Skeletal muscle tissue (tissue), 4 donors: ENCODE results near the gene CCDC92B. TPM values are rescaled to one million over a fixed set of nuclear protein-coding genes. Genes with fewer than 3 reads are reported as not detected.

Experiments
- H3K27ac ChIP-seq: one replicate; pipeline ENCODE4 v1.7.0; 2013; ENCODE audit warnings: mild to moderate bottlenecking, low read depth, low read length, inconsistent platforms
- H3K27me3 ChIP-seq, 3 donors: one replicate each; pipeline ENCODE4 v1.7.0; 2013; ENCODE audit warnings: low read length in 3 of 3; ENCODE audit not compliant: control insufficient read depth in 3 of 3, insufficient read depth in 3 of 3
- H3K36me3 ChIP-seq, 3 donors: one replicate each; pipeline ENCODE4 v1.7.0; 2013; ENCODE audit warnings: low read length in 3 of 3; ENCODE audit not compliant: control insufficient read depth in 3 of 3, insufficient read depth in 3 of 3
- H3K4me1 ChIP-seq, 3 donors: one replicate each; pipeline ENCODE4 v1.7.0; 2013; ENCODE audit warnings: low read length in 3 of 3, mild to moderate bottlenecking in 3 of 3; ENCODE audit not compliant: control insufficient read depth in 3 of 3, insufficient read depth in 3 of 3
- H3K4me3 ChIP-seq, 3 donors: one replicate each; pipeline ENCODE4 v1.7.0; 2013; ENCODE audit warnings: low read length in 3 of 3
- H3K9ac ChIP-seq, 3 donors: one replicate each; pipeline ENCODE4 v1.7.0; 2013; ENCODE audit warnings: low read length in 3 of 3, mild to moderate bottlenecking in 3 of 3, moderate library complexity in 2 of 3, low read depth in 1 of 3
- H3K9me3 ChIP-seq, 3 donors: one replicate each; pipeline ENCODE4 v1.7.0; 2013; ENCODE audit warnings: low read length in 3 of 3; ENCODE audit not compliant: control insufficient read depth in 3 of 3
- total RNA-seq: library from RNA; depleted of rRNA; stranded (reverse); fragments of >200 nt; gene quantifications from one replicate; pipeline ENCODE4 v1.2.3, GENCODE V29; 2014
- donor health status: Osteomylitis.

Gene CCDC92B
- total RNA-seq, 1 donor from 2014 or later = not detected

GRCh38 chr17:2712300-2713043, 37.0 kb downstream of the CCDC92B start:
- Histone ChIP-seq H3K27me3 (no peaks in the 10 kb centered on the region), H3K9ac (peak overlapping the region; percentile 93), H3K27ac (peak overlapping the region; percentile 94), H3K9me3 (no peaks in the 10 kb centered on the region), H3K4me3 (peak overlapping the region; percentile 90 to 93 (median 92)), H3K36me3 (peaks cover 0 to 5% (median 2%) of the 10 kb centered on the region in 3 donors), H3K4me1 (peaks cover 39 to 47% (median 43%) of the 10 kb centered on the region in 3 donors)

- H3K9me3 ChIP-seq = no peaks in the 10 kb centered on the region
- H3K27me3 ChIP-seq = no peaks in the 10 kb centered on the region
- H3K36me3 ChIP-seq = peaks cover 0 to 5% (median 2%) of the 10 kb centered on the region in 3 donors
- H3K4me1 ChIP-seq = peaks cover 43 to 55% (median 50%) of the 10 kb centered on the region in 3 donors
- peak within 1 kb of the TSS; percentile 93 to 98 (median 93) for H3K9ac ChIP-seq
- H3K27ac ChIP-seq = peak within 1 kb of the TSS; percentile 94
- H3K4me3 ChIP-seq = peak within 1 kb of the TSS; percentile 90 to 94 (median 93)
These were observed 37.7 kb downstream of the CCDC92B start, which contains the start of gene CLUH for GRCh38 chr17:2711608-2712299. Gene CLUH, minus strand, starts transcription at chr17:2711764. Its CDS starts 103 bp downstream, at chr17:2711661.

GRCh38 chr17:2710803-2711607, 38.4 kb downstream of the CCDC92B start:
- peak overlapping the region; percentile 94 for H3K27ac ChIP-seq
- H3K4me1 ChIP-seq = peaks cover 51 to 62% (median 57%) of the 10 kb centered on the region in 3 donors
- peak overlapping the region; percentile 84 to 98 (median 86) for H3K9ac ChIP-seq
- H3K4me3 ChIP-seq = peak overlapping the region; percentile 83 to 94 (median 86)
- no peaks in the 10 kb centered on the region for H3K9me3 ChIP-seq
- H3K27me3 ChIP-seq = no peaks in the 10 kb centered on the region
- H3K36me3 ChIP-seq = peaks cover 0 to 3% (median under 1%) of the 10 kb centered on the region in 3 donors

GRCh38 chr17:2710071-2710802, 39.2 kb downstream of the CCDC92B start:
- Histone ChIP-seq H3K36me3 (peaks cover 0 to 2% (median 0%) of the 10 kb centered on the region in 3 donors), H3K4me1 (peaks cover 57 to 70% (median 65%) of the 10 kb centered on the region in 3 donors), H3K9ac (peak overlapping the region; percentile 84 to 98 (median 86)), H3K4me3 (peak overlapping the region; percentile 83 to 94 (median 86)), H3K27me3 (no peaks in the 10 kb centered on the region), H3K27ac (peak overlapping the region; percentile 94), H3K9me3 (no peaks in the 10 kb centered on the region)

GRCh38 chr17:2709183-2709661, 40.2 kb downstream of the CCDC92B start:
- no peaks in the 10 kb centered on the region for H3K27me3 ChIP-seq
- H3K36me3 ChIP-seq = peaks cover 0 to 2% (median 0%) of the 10 kb centered on the region in 3 donors
- H3K9ac ChIP-seq = peak overlapping the region; percentile 73 to 98 (median 84)
- peak overlapping the region; percentile 83 to 94 (median 86) for H3K4me3 ChIP-seq
- peaks cover 63 to 80% (median 75%) of the 10 kb centered on the region in 3 donors for H3K4me1 ChIP-seq
- H3K9me3 ChIP-seq = no peaks in the 10 kb centered on the region
- peak overlapping the region; percentile 94 for H3K27ac ChIP-seq

- Histone ChIP-seq H3K36me3 (peaks cover 0 to 7% (median under 1%) of the 10 kb centered on the region in 3 donors), H3K4me3 (peak overlapping the region; percentile 54 to 94 (median 83)), H3K27ac (peak overlapping the region; percentile 94), H3K9ac (peak overlapping the region; percentile 73 to 98 (median 84)), H3K4me1 (peaks cover 63 to 85% (median 81%) of the 10 kb centered on the region in 3 donors), H3K9me3 (no peaks in the 10 kb centered on the region), H3K27me3 (no peaks in the 10 kb centered on the region)
These were observed 40.8 kb downstream of the CCDC92B start for GRCh38 chr17:2708585-2709182.

- Histone ChIP-seq H3K9ac (peak overlapping the region; percentile 84 to 98 (median 85)), H3K4me1 (peaks cover 63 to 86% (median 81%) of the 10 kb centered on the region in 3 donors), H3K4me3 (peak overlapping the region; percentile 54 to 94 (median 83)), H3K27me3 (no peaks in the 10 kb centered on the region), H3K27ac (peak overlapping the region; percentile 94), H3K9me3 (no peaks in the 10 kb centered on the region), H3K36me3 (peaks cover 6 to 12% (median 8%) of the 10 kb centered on the region in 3 donors)
These were observed 41.5 kb downstream of the CCDC92B start for GRCh38 chr17:2707721-2708584.

GRCh38 chr17:2706911-2707510, 42.4 kb downstream of the CCDC92B start:
- Histone ChIP-seq H3K27ac (peak overlapping the region; percentile 94), H3K4me1 (peaks cover 55 to 79% (median 72%) of the 10 kb centered on the region in 3 donors)

More at GRCh38 chr17:2706911-2707510, 42.4 kb downstream of the CCDC92B start:
- peaks cover 15 to 20% (median 18%) of the 10 kb centered on the region in 3 donors for H3K36me3 ChIP-seq
- no peaks in the 10 kb centered on the region for H3K27me3 ChIP-seq
- H3K4me3 ChIP-seq = peak overlapping the region; percentile 48 to 94 (median 83)
- H3K9me3 ChIP-seq = no peaks in the 10 kb centered on the region
- peak overlapping the region; percentile 84 to 98 (median 85) for H3K9ac ChIP-seq
